HCT116 (cell line): ENCODE results near the gene EIF3L.

Source experiments
- POLR2A ChIP-seq: IDR thresholded peaks from 2 replicates; pipeline ENCODE4 v1.7.0; 2011; ENCODE audit warnings: borderline replicate concordance; ENCODE audit not compliant: insufficient read depth, insufficient read length; ENCODE audit errors: extremely low read depth
- POLR2AphosphoS5 ChIP-seq: IDR thresholded peaks from 2 replicates; pipeline ENCODE4 v1.6.1; 2011; ENCODE audit warnings: mild to moderate bottlenecking, low read depth, low read length, moderate library complexity

GRCh38 chr22:37827056-37827455 is 22.2 kb upstream of the EIF3L start:
- TF ChIP-seq POLR2A, result no peak
- no peak for TF ChIP-seq POLR2AphosphoS5
